ENCODE data around the gene REL. TPM values are rescaled to one million over a fixed set of nuclear protein-coding genes. Genes with fewer than 3 reads are reported as not detected.

Gene REL
- total and polyA plus RNA-seq, 7 donors = 1.2 to 14.7 (median 11.0) TPM

- Histone ChIP-seq H3K36me3 (no peaks in the 10 kb centered on the region), H3K9me3 (no peaks in the 10 kb centered on the region), H3K27ac (no peak overlapping the region), H3K4me3 (no peak overlapping the region), H3K27me3 (no peaks in the 10 kb centered on the region), H3K4me1 (no peaks in the 10 kb centered on the region)
- no peak for DNase-seq
- intact Hi-C loops (cut with DNase I) = no loop called here
- TF ChIP-seq CTCF (IDR thresholded peaks at IDR 0.05) = no peak
- no peak for TF ChIP-seq EP300 (IDR thresholded peaks at IDR 0.05)
- TF ChIP-seq POLR2AphosphoS5 (IDR thresholded peaks at IDR 0.05) = no peak
- 44 to 73% methylated on average over 6 of the region's 6 CpGs for WGBS, 2 donors
Measured at GRCh38 chr2:60843006-60843405, 38.4 kb upstream of the REL start.

DNA sequence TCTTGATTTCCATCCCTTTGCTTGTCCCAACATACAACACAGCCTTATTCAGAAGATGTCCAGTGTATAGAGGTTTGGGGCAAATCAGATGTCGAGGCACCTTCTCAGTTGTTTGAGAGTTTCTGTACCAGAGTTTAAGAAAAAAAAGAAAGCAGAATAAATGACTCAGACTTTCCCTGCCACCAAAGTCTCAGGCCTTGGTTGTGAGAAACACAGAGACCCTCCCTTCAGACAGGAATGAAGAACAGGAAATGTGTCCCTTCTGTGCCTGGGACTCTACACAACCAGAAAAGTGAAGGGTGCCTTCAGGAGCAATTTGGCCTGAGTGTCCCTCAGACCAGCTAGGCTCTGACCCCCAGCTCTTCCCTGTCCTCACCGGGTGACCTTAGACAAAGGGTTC is 37.3 kb upstream of the REL start:
- TF ChIP-seq CTCF (IDR thresholded peaks at IDR 0.05) = no peak
- no peak for TF ChIP-seq EP300 (IDR thresholded peaks at IDR 0.05)
- TF ChIP-seq POLR2AphosphoS5 (IDR thresholded peaks at IDR 0.05) = no peak
- TF ChIP-seq POLR2A (IDR thresholded peaks at IDR 0.05) = no peak

DNA sequence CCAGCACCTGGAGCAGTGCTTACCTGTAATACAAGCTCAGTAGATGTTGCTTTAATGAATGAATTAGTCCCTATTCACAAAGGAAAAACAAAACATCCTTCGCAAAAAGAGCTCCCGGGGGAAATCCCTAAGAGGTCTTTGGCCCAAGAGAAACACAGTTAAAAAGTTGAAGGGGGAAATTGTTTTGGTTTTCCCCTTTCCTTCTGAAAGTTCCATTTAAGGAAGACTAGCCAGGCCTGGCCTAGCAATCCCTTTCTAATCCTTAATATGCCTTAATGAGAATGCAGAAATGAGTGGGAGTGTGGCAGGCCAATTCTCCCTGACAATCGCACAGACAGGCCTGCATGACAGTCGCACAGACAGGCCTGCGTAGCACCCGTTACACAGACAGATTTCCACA is 33.5 kb upstream of the REL start:
- Histone ChIP-seq H3K4me3 (no peak overlapping the region), H3K4me1 (no peaks in the 10 kb centered on the region), H3K27ac (no peak overlapping the region), H3K36me3 (no peaks in the 10 kb centered on the region), H3K27me3 (no peaks in the 10 kb centered on the region), H3K9me3 (no peaks in the 10 kb centered on the region)
- intact Hi-C loops (cut with DNase I) = no loop called here
- DNase-seq = no peak
- TF ChIP-seq POLR2A (IDR thresholded peaks at IDR 0.05) (no peak), EP300 (IDR thresholded peaks at IDR 0.05) (no peak), POLR2AphosphoS5 (IDR thresholded peaks at IDR 0.05) (no peak), CTCF (IDR thresholded peaks at IDR 0.05) (no peak)
- WGBS, 2 donors = 89 to 94% methylated on average over 6 of the region's 6 CpGs

More for the DNA sequence above, 37.3 kb upstream of the REL start:
- no peak overlapping the region for H3K27ac ChIP-seq
- H3K27me3 ChIP-seq = no peaks in the 10 kb centered on the region
- no peaks in the 10 kb centered on the region for H3K9me3 ChIP-seq
- H3K36me3 ChIP-seq = no peaks in the 10 kb centered on the region
- H3K4me3 ChIP-seq = no peak overlapping the region
- no peak for DNase-seq
- WGBS, 2 donors = 75 to 89% methylated on average over 2 of the region's 2 CpGs
- intact Hi-C loops (cut with DNase I) = no loop called here
- no peaks in the 10 kb centered on the region for H3K4me1 ChIP-seq

GRCh38 chr2:60849187-60849586 is 32.2 kb upstream of the REL start:
- Histone ChIP-seq H3K36me3 (no peaks in the 10 kb centered on the region), H3K27ac (no peak overlapping the region), H3K4me1 (no peaks in the 10 kb centered on the region), H3K4me3 (no peak overlapping the region), H3K9me3 (no peaks in the 10 kb centered on the region), H3K27me3 (no peaks in the 10 kb centered on the region)
- no peak for DNase-seq
- WGBS, 2 donors = 85 to 88% methylated on average over 3 of the region's 3 CpGs
- intact Hi-C loops (cut with DNase I) = no loop called here
- TF ChIP-seq EP300 (IDR thresholded peaks at IDR 0.05) (no peak), CTCF (IDR thresholded peaks at IDR 0.05) (no peak), POLR2AphosphoS5 (IDR thresholded peaks at IDR 0.05) (no peak), POLR2A (IDR thresholded peaks at IDR 0.05) (no peak)

DNA sequence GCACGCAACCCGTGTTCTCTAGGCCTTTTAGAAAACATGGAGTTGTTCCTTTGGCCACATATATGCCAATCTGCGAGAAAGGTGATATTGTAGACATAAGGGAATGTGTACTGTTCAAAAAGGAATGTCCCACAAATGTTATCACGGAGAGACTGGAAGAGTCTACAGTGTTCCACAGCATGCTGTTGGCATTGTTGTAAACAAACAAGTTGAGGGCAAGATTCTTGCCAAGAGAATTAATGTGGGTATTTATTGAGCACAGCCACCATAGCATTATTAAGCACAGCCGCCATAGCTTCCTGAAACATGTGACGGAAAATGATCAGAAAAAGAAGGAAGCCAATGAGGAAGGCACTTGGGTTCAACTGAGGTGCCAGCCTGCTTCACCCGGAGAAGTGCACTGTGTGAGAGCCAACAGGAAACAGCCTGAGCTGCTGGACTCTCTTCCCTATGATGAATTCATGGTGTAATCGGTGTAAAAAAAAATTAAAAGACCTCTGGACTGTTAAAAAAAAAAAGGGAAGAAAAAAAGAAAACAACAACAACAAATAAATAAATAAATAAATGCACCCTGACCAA is 29.0 kb upstream of the REL start:
- no peak for TF ChIP-seq POLR2AphosphoS5 (IDR thresholded peaks at IDR 0.05)
- no peak for TF ChIP-seq POLR2A (IDR thresholded peaks at IDR 0.05)
- no peak for TF ChIP-seq CTCF (IDR thresholded peaks at IDR 0.05)
- no peak for TF ChIP-seq EP300 (IDR thresholded peaks at IDR 0.05)
- DNase-seq = peak; percentile 64
- Histone ChIP-seq H3K36me3 (no peaks in the 10 kb centered on the region), H3K9me3 (no peaks in the 10 kb centered on the region), H3K4me3 (no peak overlapping the region), H3K27ac (no peak overlapping the region), H3K4me1 (no peaks in the 10 kb centered on the region), H3K27me3 (no peaks in the 10 kb centered on the region)
- intact Hi-C loops (cut with DNase I) = no loop called here
- 80 to 89% methylated on average over 8 of the region's 8 CpGs for WGBS, 2 donors

Data from sigmoid colon (tissue), 7 donors.